ENCODE data around the gene ATP2B1.

ATP2B1 gene

GRCh38 chr12:89650239-89650638 is 58.4 kb downstream of the ATP2B1 start:
- DNase-seq, result no peak

- no peak for DNase-seq
Measured at GRCh38 chr12:89649820-89650219, 58.8 kb downstream of the ATP2B1 start.

- no peak for DNase-seq
Measured at GRCh38 chr12:89649139-89649538, 59.5 kb downstream of the ATP2B1 start.

GRCh38 chr12:89648211-89648930 is 60.3 kb downstream of the ATP2B1 start:
- DNase-seq, result no peak

- DNase-seq, result no peak
Measured at GRCh38 chr12:89645434-89645833, 63.2 kb downstream of the ATP2B1 start.

- no peak for DNase-seq
Measured at GRCh38 chr12:89642959-89643358, 65.7 kb downstream of the ATP2B1 start.

GRCh38 chr12:89636776-89637160 is 71.9 kb downstream of the ATP2B1 start:
- DNase-seq, result no peak

GRCh38 chr12:89636052-89636775 is 72.4 kb downstream of the ATP2B1 start:
- DNase-seq, result no peak

- DNase-seq, result no peak
Measured at GRCh38 chr12:89634508-89634907, 74.1 kb downstream of the ATP2B1 start.

GRCh38 chr12:89632778-89633177 is 75.9 kb downstream of the ATP2B1 start:
- no peak for DNase-seq

GRCh38 chr12:89622115-89622514 is 86.5 kb downstream of the ATP2B1 start:
- DNase-seq, result no peak

- no peak for DNase-seq
Measured at GRCh38 chr12:89621521-89621920, 87.1 kb downstream of the ATP2B1 start.

- DNase-seq, result no peak
Measured at GRCh38 chr12:89619764-89620163, 88.9 kb downstream of the ATP2B1 start.

- DNase-seq, result no peak
Measured at GRCh38 chr12:89618113-89618862, 90.3 kb downstream of the ATP2B1 start.

GRCh38 chr12:89610366-89610765 is 98.3 kb downstream of the ATP2B1 start:
- no peak for DNase-seq

- no peak for DNase-seq
Measured at GRCh38 chr12:89603678-89604077, 105.0 kb downstream of the ATP2B1 start.

- no peak for DNase-seq
Measured at GRCh38 chr12:89597770-89598169, 110.9 kb downstream of the ATP2B1 start.

- no peak for DNase-seq
Measured at GRCh38 chr12:89597210-89597609, 111.4 kb downstream of the ATP2B1 start.

GRCh38 chr12:89593873-89594272 is 114.8 kb downstream of the ATP2B1 start:
- no peak for DNase-seq

- DNase-seq, result no peak
Measured at GRCh38 chr12:89593233-89593632, 115.4 kb downstream of the ATP2B1 start.

- no peak for DNase-seq
Measured at GRCh38 chr12:89589753-89590152, 118.9 kb downstream of the ATP2B1 start.

GRCh38 chr12:89578499-89578898 is 130.1 kb downstream of the ATP2B1 start:
- no peak for DNase-seq

- no peak for DNase-seq
Measured at GRCh38 chr12:89576572-89577220, 131.9 kb downstream of the ATP2B1 start.

All from cerebellar nuclear complex (tissue), 1 donor.